H1 (cell line): ENCODE results near the gene CEACAM21. TPM values are rescaled to one million over a fixed set of nuclear protein-coding genes. Genes with fewer than 3 reads are reported as not detected.

Experiments used
- CTCF ChIA-PET: fragments of 300-600 bp; sonication (Branson Sonifier 250); formaldehyde crosslinking; loops from one replicate; lab custom pipeline; 2021; ENCODE audit not compliant: partially characterized antibody; lab: Charles Lee
- POLR2A ChIA-PET: fragments of 300-600 bp; sonication (Branson Sonifier 250); formaldehyde crosslinking; loops from one replicate; lab custom pipeline; 2021; ENCODE audit warnings: inconsistent platforms; ENCODE audit not compliant: partially characterized antibody; lab: Charles Lee
- DNase-seq, 2 experiments: peaks; one replicate each; pipeline versions ENCODE4 v3.0.0 to v3.0.0-alpha.2; 2010 to 2022; ENCODE audit warnings: low spot score in 2 of 2, low read depth in 1 of 2, mixed read lengths in 1 of 2
- FAIRE-seq: peaks from 2 replicates; lab custom pipeline; 2011; peaks lifted over from hg19 to GRCh38; lab: Jason Lieb, UNC
- H2AFZ ChIP-seq: 2 replicates; pipeline ENCODE4 v1.8.1; 2012; ENCODE audit warnings: low read length, inconsistent platforms
- H2AK5ac ChIP-seq: 2 replicates; pipeline ENCODE4 v1.6.1; 2013; ENCODE audit warnings: low read depth, low read length
- H2BK120ac ChIP-seq: replicated peaks from 2 replicates; pipeline ENCODE3; 2013; ENCODE audit warnings: low read depth, low read length, inconsistent platforms
- H2BK12ac ChIP-seq: 2 replicates; pipeline ENCODE4 v1.6.1; 2013; ENCODE audit warnings: low read depth, low read length
- H2BK15ac ChIP-seq: 2 replicates; pipeline ENCODE4 v1.6.1; 2013; ENCODE audit warnings: low read length
- H2BK20ac ChIP-seq: 2 replicates; pipeline ENCODE4 v1.6.1; 2013; ENCODE audit warnings: low read length
- H2BK5ac ChIP-seq: 2 replicates; pipeline ENCODE4 v1.6.1; 2013; ENCODE audit warnings: low read depth, low read length
- H3K14ac ChIP-seq: 2 replicates; pipeline ENCODE4 v1.6.1; 2013; ENCODE audit warnings: inconsistent platforms; ENCODE audit not compliant: insufficient read length
- H3K18ac ChIP-seq: 2 replicates; pipeline ENCODE4 v1.6.1; 2013; ENCODE audit warnings: low read length; ENCODE audit errors: extremely low read depth
- H3K23ac ChIP-seq: 2 replicates; pipeline ENCODE4 v1.6.1; 2013; ENCODE audit warnings: inconsistent platforms; ENCODE audit not compliant: insufficient read length
- H3K23me2 ChIP-seq: 2 replicates; pipeline ENCODE4 v1.6.1; 2013; ENCODE audit warnings: low read depth, low read length
- H3K27ac ChIP-seq: 2 replicates; pipeline ENCODE4 v1.6.1; 2011; ENCODE audit warnings: low read depth, low read length, inconsistent platforms
- H3K27me3 ChIP-seq, 4 experiments: replicated peaks in 1 of 4; 1 replicate in 1 of 4; 2 replicates in 3 of 4; pipeline versions ENCODE4 v1.6.1 to v1.8.1; 2011 to 2013; ENCODE audit warnings: low read length in 3 of 4, mild to moderate bottlenecking in 3 of 4, inconsistent platforms in 2 of 4, mixed read lengths in 2 of 4, moderate library complexity in 1 of 4; ENCODE audit not compliant: control insufficient read depth in 3 of 4, insufficient read depth in 3 of 4; ENCODE audit errors: extremely low read depth in 1 of 4
- H3K36me3 ChIP-seq, 4 experiments: 2 replicates each; pipeline versions ENCODE4 v1.6.1 to v1.8.1; 2011 to 2013; ENCODE audit warnings: mild to moderate bottlenecking in 4 of 4, low read length in 3 of 4, moderate library complexity in 2 of 4, control low read depth in 1 of 4, inconsistent platforms in 1 of 4; ENCODE audit not compliant: insufficient read depth in 4 of 4, control insufficient read depth in 2 of 4
- H3K4ac ChIP-seq: replicated peaks from 2 replicates; pipeline ENCODE3; 2013; ENCODE audit warnings: low read length, low read depth, mixed read lengths, inconsistent platforms; ENCODE audit not compliant: insufficient read length
- H3K4me1 ChIP-seq, 4 experiments: replicated peaks in 1 of 4; 1 replicate in 1 of 4; 2 replicates in 3 of 4; pipeline versions ENCODE4 v1.6.1 to v1.8.1; 2011 to 2013; ENCODE audit warnings: low read length in 3 of 4, inconsistent platforms in 2 of 4, mixed read lengths in 1 of 4; ENCODE audit not compliant: insufficient read depth in 4 of 4, control insufficient read depth in 3 of 4
- H3K4me2 ChIP-seq, 2 experiments: 2 replicates each; pipeline versions ENCODE4 v1.6.1 to v1.8.1; 2011 to 2013; ENCODE audit warnings: low read depth in 2 of 2, low read length in 2 of 2, control low read depth in 1 of 2, inconsistent platforms in 1 of 2, mild to moderate bottlenecking in 1 of 2; ENCODE audit not compliant: insufficient read depth in 1 of 2
- H3K4me3 ChIP-seq, 4 experiments: fragments of 200-600, 300-600 bp in 1 of 4; sonication (generic), shearing (Covaris generic), sonication (Bioruptor Twin) in 1 of 4; 2 replicates each; pipeline versions ENCODE4 v1.5.1 to v1.8.1; 2011 to 2016; ENCODE audit warnings: low read length in 4 of 4, low read depth in 3 of 4, control low read depth in 2 of 4, inconsistent platforms in 2 of 4, mild to moderate bottlenecking in 2 of 4, mixed read lengths in 1 of 4, moderate library complexity in 1 of 4; ENCODE audit not compliant: insufficient read depth in 2 of 4; ENCODE audit errors: extremely low read depth in 1 of 4
- H3K56ac ChIP-seq: replicated peaks from 2 replicates; pipeline ENCODE3; 2013; ENCODE audit warnings: low read depth, mild to moderate bottlenecking, mixed read lengths, low read length, inconsistent platforms; ENCODE audit not compliant: insufficient read length
- H3K79me1 ChIP-seq: 2 replicates; pipeline ENCODE4 v1.6.1; 2013; ENCODE audit warnings: low read depth, low read length, control low read depth
- H3K79me2 ChIP-seq, 2 experiments: 2 replicates each; pipeline versions ENCODE4 v1.6.1 to v1.8.1; 2012 to 2013; ENCODE audit warnings: low read length in 2 of 2, mild to moderate bottlenecking in 2 of 2, inconsistent platforms in 1 of 2; ENCODE audit not compliant: insufficient read depth in 2 of 2, control insufficient read depth in 1 of 2
- H3K9ac ChIP-seq, 4 experiments: replicated peaks in 1 of 4; 1 replicate in 1 of 4; 2 replicates in 3 of 4; pipeline versions ENCODE4 v1.6.1 to v1.8.1; 2011 to 2013; ENCODE audit warnings: low read depth in 3 of 4, low read length in 3 of 4, control low read depth in 2 of 4, mild to moderate bottlenecking in 2 of 4, moderate library complexity in 2 of 4, inconsistent platforms in 1 of 4; ENCODE audit errors: extremely low read depth in 1 of 4
- H3K9me3 ChIP-seq, 2 experiments: 2 replicates each; pipeline versions ENCODE4 v1.6.1 to v1.8.1; 2012 to 2013; ENCODE audit warnings: mild to moderate bottlenecking in 2 of 2, moderate library complexity in 2 of 2, control low read depth in 1 of 2, inconsistent platforms in 1 of 2, low read depth in 1 of 2, low read length in 1 of 2, mixed read lengths in 1 of 2; ENCODE audit not compliant: insufficient read depth in 2 of 2
- H4K20me1 ChIP-seq, 2 experiments: replicated peaks in 1 of 2; 2 replicates each; pipeline versions ENCODE3 to v1.8.1; 2011 to 2013; ENCODE audit warnings: inconsistent platforms in 2 of 2, low read length in 2 of 2, mild to moderate bottlenecking in 1 of 2; ENCODE audit not compliant: insufficient read depth in 2 of 2, control insufficient read depth in 1 of 2
- H4K5ac ChIP-seq: 2 replicates; pipeline ENCODE4 v1.6.1; 2013; ENCODE audit warnings: low read length, low read depth, mixed read lengths, inconsistent platforms; ENCODE audit not compliant: insufficient read length
- H4K8ac ChIP-seq: 2 replicates; pipeline ENCODE4 v1.8.0; 2013; ENCODE audit warnings: mild to moderate bottlenecking, moderate library complexity, low read length, inconsistent platforms; ENCODE audit not compliant: insufficient read depth; ENCODE audit errors: extremely low read depth
- H4K91ac ChIP-seq: replicated peaks from 2 replicates; pipeline ENCODE3; 2013; ENCODE audit warnings: low read length, mixed read lengths, inconsistent platforms; ENCODE audit not compliant: insufficient read length
- ATF3 ChIP-seq: IDR thresholded peaks from 2 replicates; pipeline ENCODE4 v1.6.1; 2011; ENCODE audit warnings: low read depth, mild to moderate bottlenecking, low read length; ENCODE audit not compliant: insufficient read depth
- JUND ChIP-seq: IDR thresholded peaks from 2 replicates; pipeline ENCODE4 v1.6.1; 2011; ENCODE audit warnings: mild to moderate bottlenecking, improper control_type of control experiment, low read length
- POLR2AphosphoS5 ChIP-seq: IDR thresholded peaks from 2 replicates; pipeline ENCODE4 v1.6.1; 2011; ENCODE audit warnings: low read depth, low read length
- SP4 ChIP-seq: IDR thresholded peaks from 2 replicates; pipeline ENCODE4 v1.6.1; 2012; ENCODE audit warnings: low read length, inconsistent platforms
- WGBS, 2 experiments: shearing (Covaris generic) in 1 of 2; methylation state at CpG; one replicate each; pipeline versions ENCODE4 v1.1.6 to v1.1.7; 2013 to 2015; ENCODE audit warnings: low lambda C conversion rate in 2 of 2, mixed read lengths in 2 of 2, inconsistent platforms in 1 of 2, low coverage in 1 of 2, missing lambda C conversion rate in 1 of 2; ENCODE audit not compliant: insufficient replicate concordance in 2 of 2, insufficient coverage in 1 of 2, insufficient read length in 1 of 2; ENCODE audit errors: extremely low coverage in 1 of 2, missing lambda C conversion rate in 1 of 2; 5-methylcytosine and 5-hydroxymethylcytosine counted together
- polyA plus RNA-seq, 7 experiments: library from polyadenylated mRNA; depleted of rRNA in 3 of 7; stranded (reverse) in 5 of 7; unstranded in 2 of 7; fragments of >200 nt in 5 of 7; fragments of 200-250 nt in 2 of 7; gene quantifications; 1 replicate in 5 of 7; 2 replicates in 1 of 7; 4 replicates in 1 of 7; pipeline versions ENCODE4 v1.2.1 to v1.2.3, GENCODE V29; 2011 to 2013; ENCODE audit warnings: missing spikeins in 2 of 7, mixed read lengths in 2 of 7
- total RNA-seq: library from RNA; stranded (reverse); fragmentation: NEBNext Ultra II Directional; extraction: Animal tissue kit (Norgen Biotek cat#: 25700); gene quantifications from 2 replicates; pipeline ENCODE4 v1.2.1, GENCODE V29; 2021

Gene CEACAM21
- total and polyA plus RNA-seq, 2 of the 8 experiments (the other 6 are each of a cell fraction or from before 2014, with no cell fraction given), result not detected

GRCh38 chr19:41566001-41566400 is 10.0 kb upstream of the CEACAM21 start:
- Histone ChIP-seq H3K23me2 (peaks cover 6% of the 10 kb centered on the region), H3K56ac (no peak overlapping the region), H3K23ac (no peak overlapping the region), H3K36me3 (no peaks in the 10 kb centered on the region), H3K4ac (no peak overlapping the region), H2BK15ac (no peak overlapping the region), H4K5ac (no peak overlapping the region), H4K8ac (no peak overlapping the region), H3K9me3 (peaks cover 0 to 3% of the 10 kb centered on the region in 2 experiments; a peak in 1 of 4 replicates), H3K4me3 (no peak overlapping the region), H3K14ac (no peak overlapping the region), H2BK20ac (no peak overlapping the region), H4K20me1 (peaks cover 0 to 3% of the 10 kb centered on the region in 2 experiments), H2AFZ (no peak overlapping the region), H3K9ac (no peak overlapping the region), H3K27ac (no peak overlapping the region), H3K27me3 (peaks cover 8 to 34% (median 25%) of the 10 kb centered on the region in 4 experiments), H2BK120ac (no peak overlapping the region), H4K91ac (no peak overlapping the region), H3K79me2 (no peaks in the 10 kb centered on the region), H3K4me2 (no peak overlapping the region), H2BK5ac (no peak overlapping the region), H3K18ac (no peak overlapping the region), H3K4me1 (peaks cover 0 to 9% (median 3%) of the 10 kb centered on the region in 4 experiments; a peak in 3 of 7 replicates), H2BK12ac (no peak overlapping the region), H3K79me1 (no peaks in the 10 kb centered on the region), H2AK5ac (no peak overlapping the region)
- ChIA-PET POLR2A (interaction anchor here (1.0 kb wide), 1 partner anchor 126 kb away, joined by 4 read pairs; the partner anchor contains the start of gene DMAC2), CTCF (interaction anchor here (0.6 to 18.5 kb wide), 4 partner anchors 14 to 1369 kb away, joined by 3 to 364 read pairs (median 4); partner anchors contain the start of genes DMAC2 and ERICH4)
- no peak for DNase-seq
- 80 to 100% methylated on average over 1 to 3 of the region's 3 CpGs for WGBS, 2 experiments
- FAIRE-seq, result no peak
- TF ChIP-seq ATF3 (no peak), SP4 (no peak), JUND (no peak), POLR2AphosphoS5 (no peak)
